SJSA1 (cell line): ENCODE measurements around the gene MYL3. TPM values are rescaled to one million over a fixed set of nuclear protein-coding genes. Genes with fewer than 3 reads are reported as not detected.

Experiments used
- DNase-seq, 2 experiments: peaks; one replicate each; pipeline ENCODE4 v3.0.0-alpha.2; 2015 to 2020; ENCODE audit warnings: low spot score in 2 of 2, low read depth in 1 of 2
- H3K27ac ChIP-seq: fragments of 250-450 bp; sonication (Bioruptor Pico); 2 replicates; pipeline ENCODE4 v1.5.1; 2020; ENCODE audit warnings: mild to moderate bottlenecking, moderate library complexity
- H3K27me3 ChIP-seq: fragments of 250-450 bp; sonication (Bioruptor Pico); replicated peaks from 2 replicates; pipeline ENCODE4 v1.5.1; 2020; ENCODE audit warnings: mild to moderate bottlenecking, moderate library complexity
- H3K36me3 ChIP-seq: fragments of 250-450 bp; sonication (Bioruptor Pico); 2 replicates; pipeline ENCODE4 v1.5.1; 2020; ENCODE audit warnings: mild to moderate bottlenecking
- H3K4me1 ChIP-seq: fragments of 250-450 bp; sonication (Bioruptor Pico); replicated peaks from 2 replicates; pipeline ENCODE4 v1.6.1; 2021; ENCODE audit warnings: mild to moderate bottlenecking
- H3K4me3 ChIP-seq: fragments of 250-450 bp; sonication (Bioruptor Pico); 2 replicates; pipeline ENCODE4 v1.5.1; 2020; ENCODE audit warnings: mild to moderate bottlenecking
- H3K9me3 ChIP-seq: fragments of 250-450 bp; sonication (Bioruptor Pico); replicated peaks from 2 replicates; pipeline ENCODE4 v1.5.1; 2020; ENCODE audit warnings: mild to moderate bottlenecking
- total RNA-seq: library from RNA; depleted of rRNA; stranded (reverse); fragments of >200 nt; shearing (Covaris generic); gene quantifications from 2 replicates; pipeline ENCODE4 v1.2.3, GENCODE V29; 2014

MYL3 gene
- total RNA-seq, 1 experiment from 2014 or later: not detected

GRCh38 chr3:46850468-46850779, 12.8 kb downstream of the MYL3 start:
- Histone ChIP-seq H3K27me3 (no peaks in the 10 kb centered on the region), H3K4me1 (peaks cover 11% of the 10 kb centered on the region), H3K36me3 (no peaks in the 10 kb centered on the region), H3K4me3 (no peak overlapping the region), H3K9me3 (no peaks in the 10 kb centered on the region), H3K27ac (no peak overlapping the region)
- DNase-seq: no peak

GRCh38 chr3:46849686-46850467, 13.4 kb downstream of the MYL3 start:
- no peak overlapping the region for H3K4me3 ChIP-seq
- H3K36me3 ChIP-seq: no peaks in the 10 kb centered on the region
- H3K27ac ChIP-seq: no peak overlapping the region
- no peak for DNase-seq
- peaks cover 16% of the 10 kb centered on the region for H3K4me1 ChIP-seq
- no peaks in the 10 kb centered on the region for H3K9me3 ChIP-seq
- no peaks in the 10 kb centered on the region for H3K27me3 ChIP-seq

GRCh38 chr3:46849045-46849631, 14.1 kb downstream of the MYL3 start:
- Histone ChIP-seq H3K36me3 (no peaks in the 10 kb centered on the region), H3K9me3 (no peaks in the 10 kb centered on the region), H3K27me3 (no peaks in the 10 kb centered on the region), H3K4me3 (no peak overlapping the region), H3K27ac (no peak overlapping the region), H3K4me1 (peaks cover 16% of the 10 kb centered on the region)
- peak in 1 of 2 experiments; percentile 31 for DNase-seq

- Histone ChIP-seq H3K36me3 (no peaks in the 10 kb centered on the region), H3K4me1 (peaks cover 16% of the 10 kb centered on the region), H3K27ac (no peak overlapping the region), H3K4me3 (no peak overlapping the region), H3K9me3 (no peaks in the 10 kb centered on the region), H3K27me3 (no peaks in the 10 kb centered on the region)
- DNase-seq: peak; percentile 10 to 51
Measured at GRCh38 chr3:46848271-46849044, 14.8 kb downstream of the MYL3 start.

GRCh38 chr3:46847744-46848143, 15.5 kb downstream of the MYL3 start:
- no peak for DNase-seq

GRCh38 chr3:46846624-46847542, 16.4 kb downstream of the MYL3 start:
- no peaks in the 10 kb centered on the region for H3K36me3 ChIP-seq
- no peaks in the 10 kb centered on the region for H3K9me3 ChIP-seq
- DNase-seq: peak in 1 of 2 experiments; percentile 38
- H3K4me1 ChIP-seq: peaks cover 16% of the 10 kb centered on the region
- H3K27ac ChIP-seq: no peak overlapping the region
- H3K27me3 ChIP-seq: no peaks in the 10 kb centered on the region
- peak overlapping the region; percentile 42; the same call in 1 of the 2 replicates for H3K4me3 ChIP-seq

More at GRCh38 chr3:46847744-46848143, 15.5 kb downstream of the MYL3 start:
- Histone ChIP-seq H3K9me3 (no peaks in the 10 kb centered on the region), H3K4me3 (no peak overlapping the region), H3K27ac (no peak overlapping the region), H3K36me3 (no peaks in the 10 kb centered on the region), H3K27me3 (no peaks in the 10 kb centered on the region), H3K4me1 (peaks cover 16% of the 10 kb centered on the region)

GRCh38 chr3:46845860-46846623, 17.2 kb downstream of the MYL3 start:
- Histone ChIP-seq H3K27me3 (no peaks in the 10 kb centered on the region), H3K4me1 (peaks cover 16% of the 10 kb centered on the region), H3K36me3 (no peaks in the 10 kb centered on the region), H3K9me3 (no peaks in the 10 kb centered on the region), H3K4me3 (peak overlapping the region; percentile 42), H3K27ac (peak overlapping the region; percentile 62)
- DNase-seq: peak; percentile 79 to 85

DNA sequence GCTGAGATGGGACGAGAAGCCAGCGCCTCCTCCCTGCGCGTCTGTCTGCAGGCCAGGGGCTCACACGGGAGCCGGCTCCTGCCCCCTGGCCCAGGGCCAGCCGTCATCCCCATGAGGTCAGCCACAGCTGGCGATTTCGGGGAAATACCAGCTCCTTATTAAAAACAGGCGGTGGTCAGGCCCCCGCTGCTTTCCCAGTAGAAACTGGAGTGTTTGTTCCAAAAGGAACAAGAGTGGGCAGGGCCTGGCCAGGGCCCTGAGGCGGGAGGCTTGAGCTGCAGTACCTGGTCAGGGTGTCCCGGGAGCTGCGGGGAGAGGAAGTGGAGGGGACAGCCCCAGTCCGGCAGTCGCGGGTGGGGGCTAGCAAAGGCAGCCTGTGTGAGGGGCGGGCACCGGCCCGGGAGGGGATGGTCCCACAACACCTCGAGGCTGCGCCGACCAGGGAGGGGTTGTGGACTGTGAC, 17.8 kb downstream of the MYL3 start:
- Histone ChIP-seq H3K36me3 (no peaks in the 10 kb centered on the region), H3K4me3 (peak overlapping the region; percentile 42), H3K27ac (peak overlapping the region; percentile 62), H3K27me3 (no peaks in the 10 kb centered on the region), H3K9me3 (no peaks in the 10 kb centered on the region), H3K4me1 (peaks cover 16% of the 10 kb centered on the region)
- peak; percentile 65 to 77 for DNase-seq

DNA sequence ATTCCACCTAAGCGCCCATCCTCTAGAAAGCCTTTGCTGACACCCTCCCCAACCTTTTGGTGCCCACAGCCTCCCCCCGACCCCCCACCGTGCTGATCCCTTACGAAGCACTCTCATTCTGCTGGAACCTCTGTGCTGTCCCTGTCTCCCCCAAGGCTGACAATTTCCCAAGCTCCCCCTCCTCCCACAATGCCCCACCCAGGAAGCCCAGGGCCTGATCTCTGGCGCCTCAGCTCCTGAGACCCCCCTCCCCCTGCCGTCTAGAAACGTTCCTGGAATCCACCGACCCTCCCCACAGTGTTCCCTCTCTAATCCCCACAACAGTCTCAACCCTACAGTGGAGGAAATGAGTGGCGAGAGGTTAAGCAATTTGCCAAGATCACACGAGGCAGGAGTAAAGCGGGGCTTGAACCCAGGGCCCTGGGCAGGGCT, 18.3 kb downstream of the MYL3 start:
- Histone ChIP-seq H3K4me1 (peaks cover 16% of the 10 kb centered on the region), H3K9me3 (no peaks in the 10 kb centered on the region), H3K27me3 (no peaks in the 10 kb centered on the region), H3K36me3 (no peaks in the 10 kb centered on the region), H3K4me3 (peak overlapping the region; percentile 42), H3K27ac (peak overlapping the region; percentile 62)
- peak in 1 of 2 experiments; percentile 34 for DNase-seq

- Histone ChIP-seq H3K36me3 (no peaks in the 10 kb centered on the region), H3K4me1 (peaks cover 16% of the 10 kb centered on the region), H3K4me3 (no peak overlapping the region), H3K27ac (no peak overlapping the region), H3K27me3 (no peaks in the 10 kb centered on the region), H3K9me3 (no peaks in the 10 kb centered on the region)
- DNase-seq: no peak
Measured at GRCh38 chr3:46844397-46844796, 18.8 kb downstream of the MYL3 start.

GRCh38 chr3:46843508-46843907, 19.7 kb downstream of the MYL3 start:
- Histone ChIP-seq H3K27me3 (no peaks in the 10 kb centered on the region), H3K4me1 (peaks cover 16% of the 10 kb centered on the region), H3K36me3 (no peaks in the 10 kb centered on the region), H3K4me3 (no peak overlapping the region), H3K27ac (no peak overlapping the region), H3K9me3 (no peaks in the 10 kb centered on the region)
- DNase-seq: no peak

GRCh38 chr3:46840491-46840890, 22.8 kb downstream of the MYL3 start:
- H3K4me1 ChIP-seq: peaks cover 6% of the 10 kb centered on the region
- no peaks in the 10 kb centered on the region for H3K36me3 ChIP-seq
- H3K27ac ChIP-seq: no peak overlapping the region
- no peaks in the 10 kb centered on the region for H3K27me3 ChIP-seq
- H3K9me3 ChIP-seq: no peaks in the 10 kb centered on the region
- no peak overlapping the region for H3K4me3 ChIP-seq
- DNase-seq: no peak
